ENCODE results near the gene KDELR3.
"Not testable (repeated sequence)": the region's sequence is repeated elsewhere in the genome, so short reads cannot be mapped to it uniquely, and the experiment has no call there.

The KDELR3 gene

GRCh38 chr22:38456841-38457699 lies 10.8 kb upstream of the KDELR3 start:
- no peak for DNase-seq

GRCh38 chr22:38460426-38460840 lies 7.5 kb upstream of the KDELR3 start:
- no peak for DNase-seq

GRCh38 chr22:38461057-38461413 lies 6.9 kb upstream of the KDELR3 start:
- no peak for DNase-seq

GRCh38 chr22:38461414-38462081 lies 6.3 kb upstream of the KDELR3 start:
- DNase-seq = peak; percentile 96

- no peak for DNase-seq
Measured at GRCh38 chr22:38462960-38463784, 4.7 kb upstream of the KDELR3 start.

GRCh38 chr22:38464992-38465672 lies 2.8 kb upstream of the KDELR3 start:
- DNase-seq = no peak

GRCh38 chr22:38465673-38466490 lies 2.0 kb upstream of the KDELR3 start:
- peak; percentile 79 for DNase-seq

GRCh38 chr22:38467438-38467903 lies 425 bp upstream of the KDELR3 start:
- no peak for DNase-seq

- DNase-seq = no peak
Measured at GRCh38 chr22:38468443-38469305, 778 bp downstream of the KDELR3 start.

GRCh38 chr22:38469306-38469781 lies 1.4 kb downstream of the KDELR3 start:
- DNase-seq = no peak

GRCh38 chr22:38470179-38470578 lies 2.3 kb downstream of the KDELR3 start:
- not testable (repeated sequence) for DNase-seq

GRCh38 chr22:38471237-38471636 lies 3.3 kb downstream of the KDELR3 start:
- no peak for DNase-seq

- DNase-seq = no peak
Measured at GRCh38 chr22:38474003-38474607, 6.2 kb downstream of the KDELR3 start.

- no peak for DNase-seq
Measured at GRCh38 chr22:38477585-38477984, 9.7 kb downstream of the KDELR3 start.

GRCh38 chr22:38479096-38479837 lies 11.4 kb downstream of the KDELR3 start:
- no peak for DNase-seq

GRCh38 chr22:38481162-38481870 lies 13.4 kb downstream of the KDELR3 start:
- no peak for DNase-seq

- no peak for DNase-seq
Measured at GRCh38 chr22:38481871-38482332, 14.0 kb downstream of the KDELR3 start.

- no peak for DNase-seq
Measured at GRCh38 chr22:38482662-38483308, 14.9 kb downstream of the KDELR3 start.
